NCI-H187 treated with DMSO at 0.1 percent for 48 hours (cell line): ENCODE data around the gene RPTOR.

Source experiments
- DNase-seq: peaks from one replicate; lab custom pipeline; 2025; lab: John Stamatoyannopoulos, UW

Gene RPTOR

GRCh38 chr17:80850109-80850508 lies 305.5 kb downstream of the RPTOR start:
- DNase-seq, result no peak

DNA sequence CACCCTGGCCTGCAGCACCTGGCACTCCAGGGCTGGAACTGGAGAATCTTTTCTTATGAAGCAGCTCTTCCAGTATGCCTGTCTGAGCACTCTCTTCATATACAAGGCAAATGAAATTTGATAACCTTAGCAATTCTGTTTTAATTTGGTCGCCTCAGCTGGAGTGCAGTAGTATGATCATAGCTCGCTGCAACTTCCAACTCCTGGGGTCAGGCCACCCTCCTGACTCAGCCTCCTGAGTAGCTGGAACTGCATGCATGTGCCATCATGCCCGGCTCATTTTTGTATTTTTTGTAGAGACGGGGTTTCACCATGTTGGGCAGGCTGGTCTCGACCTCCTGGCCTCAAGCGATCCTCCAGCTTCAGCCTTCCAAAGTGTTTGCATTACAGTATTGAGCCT lies 306.2 kb downstream of the RPTOR start:
- DNase-seq, result peak; percentile 44

DNA sequence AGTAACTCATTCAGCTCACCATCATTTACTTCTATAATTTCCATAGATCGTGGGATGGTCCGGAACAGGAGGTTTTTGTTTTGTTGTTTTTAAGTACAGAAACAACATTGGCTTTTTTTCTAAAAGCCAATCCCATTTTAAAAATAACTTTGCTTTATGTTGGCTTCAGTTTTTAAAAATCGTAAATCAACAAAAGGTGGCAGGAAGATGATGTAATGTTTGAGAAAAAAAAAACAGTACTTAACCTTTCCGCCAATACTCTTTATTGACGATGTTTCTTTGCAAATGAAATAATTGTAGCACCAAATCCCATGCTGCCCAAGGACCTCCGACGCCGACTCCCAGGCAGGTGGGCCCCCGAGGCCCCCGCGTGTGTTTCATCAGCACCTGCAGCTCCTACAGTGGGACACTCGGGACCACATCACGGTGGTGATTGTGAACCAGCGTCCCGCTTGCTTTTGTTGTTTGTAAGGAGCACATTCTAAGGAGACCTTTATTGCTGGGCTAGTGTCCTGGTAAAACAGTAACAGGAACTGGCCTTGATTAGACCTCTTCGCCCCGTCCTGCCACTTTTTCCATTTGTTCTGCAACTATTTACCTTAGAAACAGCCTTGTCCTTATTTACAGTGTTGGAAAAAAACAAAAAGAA lies 306.8 kb downstream of the RPTOR start:
- no peak for DNase-seq

DNA sequence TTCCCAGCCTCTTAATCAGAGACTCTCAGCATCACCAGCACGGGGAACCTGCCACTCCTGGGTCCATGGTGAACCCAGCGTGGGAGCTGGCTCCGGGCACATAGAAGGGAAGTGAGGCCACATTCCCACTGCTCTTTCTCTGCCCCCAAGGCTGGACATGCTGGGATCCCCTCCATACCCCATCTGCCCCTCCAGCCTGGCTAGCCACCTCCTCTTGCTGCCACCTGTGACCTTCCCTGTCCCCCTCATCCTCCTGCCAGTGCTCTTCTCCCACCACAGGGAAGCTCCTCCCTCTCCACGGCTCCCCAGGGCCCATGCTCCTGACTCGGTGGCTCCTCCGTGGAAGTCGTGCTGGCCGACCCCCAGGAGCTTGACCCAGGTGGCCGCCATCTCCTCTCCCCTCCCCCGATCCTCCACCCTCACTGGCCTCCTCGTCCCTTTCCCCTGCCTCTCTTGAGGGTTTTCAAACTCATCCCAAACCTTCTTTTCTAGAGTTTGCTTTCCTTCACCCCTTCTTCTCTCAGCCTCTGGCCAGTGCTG lies 307.9 kb downstream of the RPTOR start:
- no peak for DNase-seq

DNA sequence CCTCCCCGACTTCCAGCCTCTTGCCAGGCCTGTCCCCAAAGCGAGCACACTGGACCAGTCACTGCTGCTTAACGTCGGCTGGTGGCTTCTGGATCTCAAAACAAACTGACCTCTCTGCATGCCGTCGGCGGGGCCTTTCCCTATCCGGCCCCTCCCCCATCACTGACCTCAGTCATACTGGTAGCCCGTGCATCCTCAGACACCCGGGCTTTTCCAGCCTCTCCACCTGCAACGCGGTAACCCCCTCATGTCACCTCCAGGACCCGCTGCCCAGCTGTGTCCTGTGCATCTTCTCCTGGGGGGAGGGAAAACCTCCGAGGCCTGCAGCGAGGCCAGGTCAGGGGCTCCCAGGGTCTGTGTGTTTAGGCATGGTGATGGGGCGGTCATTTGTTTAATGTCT lies 308.4 kb downstream of the RPTOR start:
- DNase-seq, result no peak

DNA sequence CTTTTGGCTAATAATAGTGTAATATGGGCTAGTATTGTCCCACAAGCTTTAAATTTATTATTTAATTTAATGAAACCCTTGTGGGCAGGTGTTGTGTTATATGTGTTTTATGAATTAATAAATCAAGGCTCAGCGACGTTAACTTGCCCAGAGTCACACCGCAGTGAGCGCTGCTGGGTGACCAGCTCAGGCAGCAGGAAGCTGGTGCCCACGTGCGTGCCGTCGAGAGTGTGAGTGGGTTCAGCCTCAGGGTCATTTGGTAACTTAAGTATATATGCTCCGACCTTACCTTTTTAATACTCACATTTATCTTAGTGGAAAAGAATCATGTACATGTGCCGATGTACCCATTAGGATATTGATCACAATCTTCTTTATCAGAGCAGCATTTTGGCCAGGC lies 309.6 kb downstream of the RPTOR start:
- DNase-seq, result no peak

DNA sequence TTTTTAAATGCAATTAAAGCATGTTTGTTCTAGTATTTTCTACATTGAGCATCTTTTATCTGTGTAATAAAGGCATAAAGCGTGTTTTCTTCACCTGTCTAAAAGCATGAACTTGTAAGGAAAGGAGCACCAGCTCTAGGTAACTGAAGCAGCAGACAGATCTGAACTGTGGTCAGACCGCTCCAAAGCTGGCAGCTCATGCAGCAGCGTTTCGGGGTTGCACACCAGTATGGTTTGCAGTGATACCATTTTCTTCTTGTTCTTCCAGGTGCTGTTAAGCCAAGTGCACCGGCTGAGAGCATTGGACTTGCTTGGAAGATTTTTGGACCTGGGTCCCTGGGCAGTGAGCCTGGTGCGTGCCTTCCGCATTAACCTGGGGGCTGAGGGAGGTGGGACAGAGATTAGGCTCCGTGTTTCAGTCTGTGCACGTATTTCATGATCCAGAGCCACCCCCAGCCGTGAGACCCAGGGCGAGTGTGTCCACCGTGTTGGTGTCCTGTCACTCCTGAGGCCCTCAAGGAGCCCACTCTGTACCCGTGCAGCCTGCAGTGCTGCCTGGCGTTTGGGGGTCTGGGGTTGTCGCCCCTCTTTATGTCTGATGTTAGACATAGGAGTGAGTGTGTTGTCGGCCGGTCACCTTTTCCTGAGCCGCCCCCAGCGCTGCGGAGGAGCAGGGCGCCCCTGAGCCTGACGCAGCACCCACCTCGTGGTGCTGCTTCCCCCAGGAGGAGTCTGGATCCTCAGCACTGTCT lies 310.7 kb downstream of the RPTOR start:
- DNase-seq, result no peak

DNA sequence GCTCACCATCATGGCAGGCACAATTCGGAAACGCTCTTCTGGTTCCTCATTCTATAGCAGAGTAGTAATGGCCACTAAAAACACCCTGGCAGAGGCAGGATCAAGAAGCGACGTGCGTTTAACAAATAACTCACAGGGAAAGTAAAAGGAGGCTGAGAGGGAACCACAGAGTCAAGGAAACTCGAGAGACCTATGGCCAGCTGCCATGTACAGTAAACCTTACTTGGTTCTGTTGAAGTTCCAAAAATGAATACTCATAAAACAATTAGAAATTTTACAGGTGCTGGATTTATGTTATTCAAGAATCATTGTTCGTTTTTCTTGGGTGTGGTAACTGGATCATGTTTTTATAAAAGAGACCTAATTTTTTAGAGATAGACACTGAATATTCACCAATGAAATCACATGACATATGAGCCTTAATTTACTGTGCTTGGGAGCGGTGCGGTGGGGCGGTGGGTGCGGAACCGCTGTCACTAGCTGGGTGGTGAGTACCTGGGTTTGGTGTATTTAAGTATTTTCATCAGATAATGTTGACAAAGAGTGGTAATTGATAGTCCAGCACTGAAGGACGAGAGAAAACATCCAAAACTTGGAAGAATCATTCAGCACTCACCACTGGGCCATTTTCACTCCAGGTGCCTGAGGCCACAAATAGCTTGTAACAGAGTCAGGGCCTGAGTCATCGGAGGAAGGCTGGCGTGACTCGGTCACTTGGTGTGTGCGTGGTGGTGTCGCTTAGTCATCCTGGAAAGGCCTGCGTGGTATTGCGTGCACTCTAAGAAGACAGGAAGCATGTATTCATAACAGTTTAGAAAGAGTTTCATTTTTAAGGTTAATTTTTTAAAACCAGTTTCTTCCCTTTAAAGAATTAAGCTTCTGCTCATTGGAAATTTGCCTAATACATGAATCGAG lies 311.6 kb downstream of the RPTOR start:
- DNase-seq, result no peak

DNA sequence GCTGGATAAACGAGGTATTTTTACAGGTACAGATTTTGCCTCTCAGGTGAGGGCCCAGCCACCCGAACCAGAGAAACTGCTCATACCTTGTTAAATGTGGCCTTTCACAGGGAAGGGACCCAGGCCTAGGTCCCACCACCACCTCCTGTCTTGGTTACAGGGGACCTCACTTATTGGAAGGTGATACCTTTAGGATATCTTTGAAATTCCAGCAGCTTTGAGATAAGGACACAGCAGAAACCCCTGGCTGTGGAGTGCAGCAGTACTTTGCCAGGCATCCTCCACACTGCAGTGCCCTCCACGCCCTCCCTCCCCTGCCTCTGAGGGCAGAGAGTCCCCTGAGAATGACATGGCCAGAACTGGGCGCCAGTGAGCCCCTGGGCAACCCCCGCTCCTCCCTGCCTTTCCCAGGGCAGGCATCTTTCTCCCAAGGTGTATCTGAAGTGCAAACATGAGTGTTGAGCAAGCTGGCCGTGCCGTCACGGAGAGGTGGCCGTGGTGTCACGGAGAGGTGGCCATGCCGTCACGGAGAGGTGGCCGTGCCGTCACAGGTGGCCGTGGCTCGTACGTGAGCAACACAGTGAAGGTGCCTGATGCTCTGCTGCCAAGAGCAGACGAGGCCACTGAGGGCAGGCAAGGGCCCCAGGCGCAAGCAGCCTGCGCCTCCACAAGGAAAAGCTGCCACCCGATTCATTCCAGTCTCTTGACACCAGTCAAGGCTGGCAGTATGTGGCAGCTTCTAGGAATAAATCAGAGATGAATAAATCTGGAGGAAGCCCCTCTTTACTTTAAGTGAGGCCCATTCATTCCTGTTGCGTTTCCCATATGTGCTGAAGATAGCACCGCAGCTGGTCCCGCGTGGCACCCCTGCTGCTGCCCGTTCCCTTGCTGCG lies 312.5 kb downstream of the RPTOR start:
- no peak for DNase-seq

DNA sequence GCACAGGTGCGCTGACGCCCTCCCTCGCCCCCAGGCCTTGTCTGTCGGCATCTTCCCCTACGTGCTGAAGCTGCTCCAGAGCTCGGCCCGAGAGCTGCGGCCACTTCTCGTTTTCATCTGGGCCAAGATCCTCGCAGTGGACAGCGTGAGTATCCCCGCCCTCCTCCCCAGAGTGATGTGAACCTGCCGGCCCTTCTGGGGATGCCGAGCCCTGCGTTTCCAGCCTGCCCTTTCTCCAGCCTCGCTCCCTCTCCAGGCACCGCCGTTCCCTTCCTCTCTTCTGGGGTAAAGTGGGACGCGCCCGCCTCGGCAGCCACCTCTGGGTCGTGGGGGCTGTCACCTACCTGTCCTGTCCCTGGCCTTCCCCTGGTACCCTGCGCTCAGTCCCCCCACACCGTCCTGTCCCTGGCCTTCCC lies 313.1 kb downstream of the RPTOR start:
- DNase-seq, result no peak

GRCh38 chr17:80858301-80859001 lies 313.8 kb downstream of the RPTOR start:
- no peak for DNase-seq

GRCh38 chr17:80859002-80859941 lies 314.6 kb downstream of the RPTOR start:
- DNase-seq, result no peak

GRCh38 chr17:80860101-80860671 lies 315.5 kb downstream of the RPTOR start:
- DNase-seq, result no peak

GRCh38 chr17:80860703-80861417 lies 316.2 kb downstream of the RPTOR start:
- no peak for DNase-seq

- no peak for DNase-seq
Observed at GRCh38 chr17:80861418-80861815, 316.8 kb downstream of the RPTOR start.

GRCh38 chr17:80861892-80862291 lies 317.3 kb downstream of the RPTOR start:
- peak; percentile 53 for DNase-seq

- no peak for DNase-seq
Observed at GRCh38 chr17:80862481-80862961, 317.9 kb downstream of the RPTOR start.

GRCh38 chr17:80862978-80863377 lies 318.3 kb downstream of the RPTOR start:
- DNase-seq, result no peak
